Stimulated activated CD8-positive, alpha-beta memory T cell treated with anti-CD3 and anti-CD28 coated beads, Interleukin-4, amount 100 ng/mL, for 4 hours (primary cell): Measurements from ENCODE around the gene SPATS2L.

ENCODE experiments used
- DNase-seq, 2 donors: peaks; one replicate each; pipeline ENCODE4 v3.0.0-alpha.2; 2020; ENCODE audit warnings: low read depth in 2 of 2, low spot score in 1 of 2

Gene SPATS2L

DNA sequence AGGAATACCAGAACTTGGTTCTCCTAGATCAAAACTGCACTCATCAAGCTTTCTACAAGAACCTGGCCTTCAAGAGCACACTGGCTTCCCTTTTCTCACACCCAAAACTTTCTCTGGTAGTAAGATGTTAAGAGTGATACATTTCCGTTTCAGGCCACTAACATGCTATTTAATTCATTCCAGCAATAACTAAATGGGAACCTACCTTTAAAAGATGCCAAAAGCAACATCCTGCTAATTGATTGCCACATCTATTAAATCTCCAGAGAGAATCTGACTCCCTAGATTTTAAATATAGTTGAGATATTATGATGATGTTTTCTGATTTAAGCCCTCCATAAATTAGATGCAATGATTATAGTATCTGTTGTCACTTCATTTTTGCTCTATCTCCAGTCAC lies 131.8 kb downstream of the SPATS2L start:
- DNase-seq = no peak

- no peak for DNase-seq
Observed at GRCh38 chr2:200438846-200439245, 132.4 kb downstream of the SPATS2L start.

GRCh38 chr2:200439981-200440380 lies 133.5 kb downstream of the SPATS2L start:
- DNase-seq = no peak

GRCh38 chr2:200442471-200442870 lies 136.0 kb downstream of the SPATS2L start:
- no peak for DNase-seq

DNA sequence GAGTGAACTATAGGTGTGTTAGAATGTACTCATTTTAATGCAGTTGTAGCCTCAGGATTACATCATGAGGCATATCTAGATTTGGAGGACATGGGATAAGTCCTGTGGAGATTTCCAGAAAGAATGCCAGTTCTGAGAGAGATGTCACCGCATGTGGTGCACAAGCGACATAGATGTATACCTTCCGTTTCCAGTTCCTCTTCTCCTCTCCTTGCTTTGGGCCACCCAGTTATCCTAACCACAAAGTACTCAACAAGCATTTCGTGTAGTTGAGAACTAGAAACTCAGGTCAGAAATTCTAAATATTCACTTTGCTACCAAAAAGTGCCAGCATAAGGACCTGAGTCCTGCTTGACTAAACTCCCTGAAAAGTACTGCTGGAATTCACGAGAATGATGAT lies 136.9 kb downstream of the SPATS2L start:
- no peak for DNase-seq

DNA sequence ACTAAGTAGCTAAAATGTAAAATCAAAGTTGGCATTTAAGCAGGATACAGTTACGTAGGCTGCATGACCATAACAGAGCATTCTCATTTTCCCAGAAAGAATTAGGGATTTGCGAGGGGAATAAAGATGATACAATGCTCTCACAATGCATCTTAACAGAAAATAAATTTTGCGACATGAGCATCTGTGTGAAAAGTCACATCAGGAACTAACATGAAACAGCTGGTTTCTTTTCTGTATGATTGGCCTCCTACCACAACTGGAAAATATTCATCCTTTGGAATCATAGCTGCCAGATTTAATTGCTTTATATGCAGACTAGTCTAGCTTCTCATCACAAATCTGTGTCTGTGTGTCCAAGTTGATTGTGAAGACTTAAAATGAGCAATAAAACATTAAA lies 137.4 kb downstream of the SPATS2L start:
- DNase-seq = no peak

GRCh38 chr2:200444530-200444929 lies 138.0 kb downstream of the SPATS2L start:
- no peak for DNase-seq

- DNase-seq = no peak
Observed at GRCh38 chr2:200445284-200445683, 138.8 kb downstream of the SPATS2L start.

DNA sequence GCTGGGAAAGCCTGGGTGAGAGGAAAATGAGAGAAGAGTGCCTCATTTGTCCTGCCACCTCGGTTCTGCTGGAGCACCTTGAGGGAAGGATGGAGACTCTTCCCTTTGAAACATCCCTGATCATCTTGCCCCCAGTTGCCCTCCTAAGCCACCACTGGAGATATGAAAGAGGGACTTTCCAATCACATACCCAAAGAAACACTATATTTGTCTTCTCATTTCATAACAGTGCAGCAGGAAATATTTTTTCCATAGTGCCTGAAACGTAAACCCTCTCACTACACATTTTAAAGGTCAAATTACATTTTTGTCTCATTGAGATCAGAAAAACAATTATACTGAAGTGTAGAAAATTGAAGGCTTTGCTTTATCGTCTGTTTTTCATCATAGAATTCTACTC lies 140.1 kb downstream of the SPATS2L start:
- no peak for DNase-seq

DNA sequence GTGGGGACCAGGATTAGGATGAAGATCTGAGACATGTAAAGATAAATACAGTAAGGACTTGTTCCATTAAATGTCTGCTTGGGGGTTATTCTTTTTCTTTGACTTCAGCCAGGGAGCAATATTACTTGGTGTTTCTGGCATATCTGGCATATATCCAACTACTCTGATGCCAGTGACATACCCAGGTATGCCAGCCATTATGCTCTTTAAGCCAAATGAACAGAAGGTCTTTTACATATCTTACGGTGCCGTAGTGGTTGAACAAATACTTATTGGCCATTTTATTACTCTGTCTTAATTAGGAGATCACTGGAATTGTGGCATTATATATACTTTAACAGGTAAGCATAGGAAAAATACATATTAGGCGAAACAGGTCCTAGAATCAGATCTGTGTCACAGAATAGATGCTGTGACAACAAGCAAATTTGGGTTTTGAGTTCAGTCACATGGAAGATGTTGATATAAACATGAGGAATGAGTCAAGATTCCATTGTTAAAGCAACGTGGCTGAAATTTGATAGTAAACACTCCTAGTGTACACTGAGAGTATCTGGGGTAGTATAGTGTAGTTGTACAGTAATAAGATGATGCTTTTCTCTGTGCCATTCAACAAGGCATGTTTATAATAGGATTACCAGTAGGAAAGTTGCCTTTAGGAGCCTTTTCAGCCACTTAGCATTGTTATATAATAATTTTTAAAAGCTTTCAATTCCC lies 140.8 kb downstream of the SPATS2L start:
- DNase-seq = no peak

DNA sequence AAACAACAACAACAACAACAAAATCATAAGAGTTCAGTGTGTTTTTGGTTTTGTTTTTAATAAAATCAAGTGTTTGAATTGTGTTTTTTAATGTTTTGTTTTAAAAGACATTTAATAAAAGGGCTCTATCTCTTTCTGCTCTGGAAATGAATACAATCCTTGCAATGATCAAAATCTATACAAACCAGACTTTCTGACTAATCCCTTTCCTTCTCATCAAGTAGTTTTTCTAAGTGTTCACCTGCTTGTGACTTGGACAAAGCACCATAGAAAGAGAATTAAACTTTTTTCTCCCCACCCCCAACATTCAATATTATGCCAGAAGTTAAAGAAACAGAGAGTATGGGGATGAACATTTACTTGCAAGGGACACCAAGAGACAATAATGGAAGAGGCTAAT lies 142.0 kb downstream of the SPATS2L start:
- DNase-seq = no peak

DNA sequence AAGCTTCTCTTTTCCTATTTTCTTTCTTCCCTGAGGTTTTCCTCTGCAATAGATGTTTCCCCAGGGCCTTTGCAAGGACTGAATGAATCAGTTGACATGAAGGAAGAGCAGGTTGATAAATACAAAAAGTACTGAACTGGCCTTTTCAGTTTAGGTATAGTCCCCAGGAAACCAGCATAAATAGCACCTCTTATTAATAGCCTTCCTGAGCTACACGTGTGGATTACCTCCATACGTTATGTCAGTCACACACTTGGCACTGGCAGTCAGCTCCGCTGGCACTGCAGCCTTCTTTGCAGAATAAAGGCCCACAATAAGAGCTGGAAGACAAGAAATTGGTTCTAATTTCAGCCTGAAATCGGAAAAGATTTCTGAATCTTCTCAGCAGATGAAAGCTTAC lies 142.7 kb downstream of the SPATS2L start:
- DNase-seq = no peak

DNA sequence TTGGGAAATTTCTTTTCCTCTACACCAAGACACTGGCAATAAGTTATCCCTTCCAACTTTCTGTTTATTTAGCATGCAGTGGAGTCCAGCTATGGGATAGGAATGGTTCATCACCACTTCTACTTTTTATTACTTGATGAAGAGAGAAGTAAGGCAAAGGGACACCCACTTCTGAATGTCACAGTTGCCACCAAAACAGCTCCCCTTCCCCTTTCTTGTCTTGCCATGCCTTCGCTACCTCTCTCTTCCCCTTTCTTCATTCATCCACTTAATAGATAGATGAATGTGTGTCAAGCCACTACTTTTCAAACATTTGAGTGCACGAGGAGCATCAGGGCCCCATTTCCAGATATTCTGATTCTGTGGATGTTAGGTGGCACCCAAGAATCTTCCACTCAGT lies 143.8 kb downstream of the SPATS2L start:
- no peak for DNase-seq

GRCh38 chr2:200451511-200451910 lies 145.0 kb downstream of the SPATS2L start:
- no peak for DNase-seq

DNA sequence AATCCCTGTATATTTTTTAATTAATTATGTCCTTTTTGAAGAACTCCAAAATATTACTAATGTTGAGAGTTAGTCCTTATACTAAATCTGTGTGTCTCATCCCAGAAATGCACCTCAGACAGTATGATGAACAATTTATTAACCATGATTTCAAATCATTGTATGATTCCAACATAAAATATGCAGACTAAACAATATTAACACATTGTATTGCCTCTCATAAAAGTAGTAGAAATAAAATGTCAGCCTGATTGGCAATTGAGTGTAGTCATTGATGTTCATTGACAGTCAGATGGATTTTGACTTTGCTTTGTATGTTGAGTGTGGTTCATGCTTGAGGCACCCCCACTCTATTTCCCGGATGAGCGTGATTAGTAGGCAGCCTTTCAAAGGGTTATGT lies 145.9 kb downstream of the SPATS2L start:
- DNase-seq = no peak

DNA sequence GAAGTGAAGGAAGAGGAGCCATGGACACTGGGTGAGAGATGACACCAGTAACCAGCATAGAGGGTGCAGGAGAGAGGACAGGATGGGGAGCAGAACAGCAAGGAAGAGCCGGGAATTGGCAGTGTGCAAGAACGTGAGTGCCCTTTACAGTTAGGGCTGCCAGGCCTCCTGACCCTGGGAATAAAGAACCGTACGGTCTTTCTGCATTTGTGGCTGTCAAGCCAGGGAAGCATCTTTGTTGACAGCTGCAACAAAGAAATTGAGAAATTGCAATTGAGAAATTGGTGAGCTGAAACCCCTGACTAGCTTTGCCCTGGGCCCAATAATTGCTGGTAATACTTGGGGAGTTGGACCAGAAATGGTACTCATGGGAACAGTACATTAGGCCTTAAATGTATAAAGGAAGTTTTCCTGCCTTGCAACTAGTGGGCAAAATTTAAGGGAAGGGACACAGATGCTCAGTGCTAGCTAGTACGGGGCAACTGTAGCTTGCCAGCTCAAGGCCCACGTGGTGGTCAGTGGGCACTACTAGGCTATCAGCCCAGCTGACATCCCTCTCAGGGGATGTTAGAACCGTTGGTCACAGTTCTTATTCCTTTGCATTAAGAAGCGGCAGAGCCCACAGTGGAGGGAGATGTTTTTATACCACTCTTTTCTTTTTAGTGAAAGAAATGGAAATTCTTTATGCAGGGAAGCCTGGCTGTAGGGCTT lies 146.8 kb downstream of the SPATS2L start:
- DNase-seq = no peak

GRCh38 chr2:200453853-200454534 lies 147.5 kb downstream of the SPATS2L start:
- no peak for DNase-seq

DNA sequence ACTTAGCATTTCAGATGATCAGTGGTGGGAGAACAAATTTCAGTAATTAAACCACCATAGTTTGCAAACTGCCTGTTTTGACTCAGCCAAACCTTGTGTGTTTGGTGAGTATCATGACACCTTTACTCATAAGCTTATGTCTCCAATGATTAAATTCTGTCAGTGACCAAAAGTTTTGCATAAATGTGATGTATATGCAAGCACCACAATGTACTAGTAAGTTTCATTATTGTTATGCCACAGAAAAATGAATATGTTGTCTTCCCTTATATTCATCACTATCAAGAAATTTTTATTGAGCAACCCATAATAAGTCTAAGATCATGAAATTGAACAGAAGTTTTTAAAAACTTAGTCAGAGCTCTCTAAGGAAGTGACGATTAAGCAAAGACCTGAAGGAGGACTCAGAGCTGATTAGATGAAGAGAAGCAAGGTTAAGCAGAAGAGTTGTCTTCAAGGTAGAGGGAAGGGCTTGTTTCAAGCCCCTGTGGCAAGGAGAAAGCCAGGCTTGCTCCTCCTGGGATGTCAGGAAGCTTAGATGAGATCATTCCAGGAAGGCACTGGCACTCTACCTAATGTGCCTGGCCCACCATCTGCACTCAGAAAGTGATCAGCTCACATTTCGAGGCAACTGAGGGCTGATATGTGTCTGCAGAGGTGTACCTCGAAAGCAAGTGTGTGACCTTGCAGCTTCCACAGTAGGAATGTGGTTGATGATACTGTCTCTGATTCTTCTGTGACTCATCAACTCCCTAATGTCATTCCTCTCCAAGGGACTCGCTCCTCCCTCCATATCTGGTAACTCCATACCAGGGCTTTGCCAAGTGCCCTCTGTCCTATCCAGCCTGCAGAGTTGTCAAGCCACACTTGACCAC lies 148.7 kb downstream of the SPATS2L start:
- DNase-seq = no peak

- no peak for DNase-seq
Observed at GRCh38 chr2:200455958-200456421, 149.5 kb downstream of the SPATS2L start.

GRCh38 chr2:200456567-200456966 lies 150.1 kb downstream of the SPATS2L start:
- no peak for DNase-seq

DNA sequence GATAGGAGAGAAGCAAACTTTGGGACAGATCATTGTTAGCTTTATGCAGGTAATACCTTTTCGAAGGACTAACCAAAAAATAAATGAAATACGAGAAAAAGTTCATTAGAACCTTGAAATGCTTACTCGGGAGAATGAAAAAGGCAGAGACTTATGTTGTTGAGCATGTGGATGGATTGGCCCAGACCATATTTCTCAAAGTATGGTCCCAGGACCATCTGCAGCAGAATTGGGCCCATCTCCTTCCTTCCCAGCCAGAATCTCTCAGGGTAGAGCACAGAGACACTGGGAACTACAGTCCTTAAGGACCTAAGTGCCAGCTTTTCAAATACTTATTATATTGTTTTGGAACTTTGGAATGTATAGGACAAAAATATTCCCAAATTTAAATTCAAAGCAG lies 152.6 kb downstream of the SPATS2L start:
- no peak for DNase-seq
